Ovary (tissue), 9 donors: Measurements from ENCODE around the gene TMOD4. TPM values are rescaled to one million over a fixed set of nuclear protein-coding genes. Genes with fewer than 3 reads are reported as not detected.
"Not testable (repeated sequence)": the region's sequence is repeated elsewhere in the genome, so short reads cannot be mapped to it uniquely, and the experiment has no call there.

ENCODE experiments used
- DNase-seq, 5 donors: peaks; one replicate each; pipeline ENCODE4 v3.0.0-alpha.2; 2019 to 2020
- H3K27ac ChIP-seq, 2 donors: fragments of 200-600 bp; one replicate each; pipeline versions ENCODE4 v1.5.1 to v1.8.0; 2019 to 2022
- H3K27me3 ChIP-seq: fragments of 200-600 bp; one replicate; pipeline ENCODE4 v1.8.0; 2022
- H3K36me3 ChIP-seq: fragments of 200-600 bp; sonication (generic); one replicate; pipeline ENCODE4 v1.5.1; 2019
- H3K4me1 ChIP-seq: one replicate; pipeline ENCODE4 v1.8.1; 2013; ENCODE audit warnings: mild to moderate bottlenecking, moderate library complexity; ENCODE audit not compliant: insufficient read depth
- H3K4me3 ChIP-seq: fragments of 200-600 bp; sonication (generic); one replicate; pipeline ENCODE4 v1.5.1; 2017
- H3K9me3 ChIP-seq, 2 donors: fragments of 200-600 bp in 1 of 2; sonication (generic) in 1 of 2; one replicate each; pipeline versions ENCODE4 v1.5.1 to v1.8.1; 2013 to 2019; ENCODE audit warnings: mild to moderate bottlenecking in 1 of 2, moderate library complexity in 1 of 2
- CTCF ChIP-seq, 3 donors: fragments of 450-650 bp in 2 of 3; fragments of 200-600 bp in 1 of 3; IDR thresholded peaks; one replicate each; pipeline versions ENCODE4 v1.5.1 to v1.8.0; 2016 to 2022; ENCODE audit warnings: antibody characterized with exemption in 3 of 3, mild to moderate bottlenecking in 1 of 3
- EP300 ChIP-seq: sonication (generic); formaldehyde crosslinking; IDR thresholded peaks from one replicate; pipeline ENCODE4 v1.6.1; 2017; ENCODE audit warnings: antibody characterized with exemption
- POLR2A ChIP-seq: fragments of 450-650 bp; IDR thresholded peaks from one replicate; pipeline ENCODE4 v1.6.1; 2017; ENCODE audit warnings: antibody characterized with exemption, mild to moderate bottlenecking, moderate library complexity
- WGBS, 3 donors: extraction: QIAGEN DNeasy Blood & Tissue Kit in 1 of 3; methylation state at CpG; one replicate each; pipeline versions ENCODE4 v1.1.5 to v1.1.7; 2013 to 2017; 5-methylcytosine and 5-hydroxymethylcytosine counted together
- intact Hi-C, 4 donors: fragments of 100-400 bp; cut with DNase I; formaldehyde crosslinking; loops; one replicate each; pipeline versions ENCODE4 v1.11.0 to v1.15.1; 2022 to 2023
- polyA plus RNA-seq, 2 donors: library from polyadenylated mRNA; stranded (reverse); fragments of 200-250 nt in 1 of 2; fragments of 350-450 nt in 1 of 2; fragmentation: Illumina TruSeq in 1 of 2; extraction: RNeasy Lipid Tissue Mini Kit (QIAGEN cat#74804) in 1 of 2; gene quantifications; one replicate each; pipeline ENCODE4 v1.2.3, GENCODE V29; 2013 to 2014
- total RNA-seq, 7 donors: library from RNA; depleted of rRNA in 2 of 7; stranded (reverse); fragments of >200 nt in 2 of 7; fragmentation: NEBNext Ultra II Directional in 3 of 7; extraction: Animal tissue kit (Norgen Biotek cat#: 25700) in 3 of 7; gene quantifications; one replicate each; pipeline versions ENCODE4 v1.1.0 to v1.2.4, GENCODE V29; 2016 to 2023
- donor health status: DM: no; HTN: no; CAD: no; lungs with moderate emphysema.
- donor health status: DM: no; HTN: no; CAD: no.
- donor health status: Bipolar disorder and iron deficiency.
- donor health status: DM: yes; HTN: yes; CAD: no.
- donor health status: DM: no; HTN: no; CAD: no.
- donor health status: DM: yes; HTN: yes; CAD: no.

TMOD4 gene
- total and polyA plus RNA-seq, 9 donors, result 0.15 to 1.4 (median 0.72) TPM; not detected in 3

GRCh38 chr1:151193856-151194255, 18.1 kb upstream of the TMOD4 start:
- TF ChIP-seq CTCF (IDR thresholded peaks at IDR 0.05) (no peak), POLR2A (no peak), EP300 (no peak)
- WGBS, 3 donors, result 61 to 93% (median 74%) methylated on average over 1 of the region's 1 CpG
- intact Hi-C loops, result loop anchor here in 3 of 4 donors (5.0 to 10.0 kb wide), 3 partner anchors 58 to 131 kb away; partner anchors contain the start of genes PSMD4 (in 2 of the 3) and PI4KB (in 1 of the 3)
- H3K27ac ChIP-seq, result no peak overlapping the region
- H3K27me3 ChIP-seq, result no peaks in the 10 kb centered on the region
- no peaks in the 10 kb centered on the region for H3K36me3 ChIP-seq
- H3K9me3 ChIP-seq, result no peaks in the 10 kb centered on the region
- DNase-seq, result no peak
- no peak overlapping the region for H3K4me3 ChIP-seq
- peaks cover 4% of the 10 kb centered on the region for H3K4me1 ChIP-seq

GRCh38 chr1:151193304-151193703, 17.5 kb upstream of the TMOD4 start:
- intact Hi-C loops, result loop anchor here in 3 of 4 donors (5.0 to 10.0 kb wide), 3 partner anchors 59 to 131 kb away; partner anchors contain the start of genes PSMD4 (in 2 of the 3) and PI4KB (in 1 of the 3)
- H3K27ac ChIP-seq, result no peak overlapping the region
- H3K4me1 ChIP-seq, result peaks cover 6% of the 10 kb centered on the region
- H3K36me3 ChIP-seq, result no peaks in the 10 kb centered on the region
- no peaks in the 10 kb centered on the region for H3K27me3 ChIP-seq
- H3K9me3 ChIP-seq, result no peaks in the 10 kb centered on the region
- no peak for DNase-seq
- TF ChIP-seq EP300 (no peak), POLR2A (no peak), CTCF (IDR thresholded peaks at IDR 0.05) (no peak)
- no peak overlapping the region for H3K4me3 ChIP-seq
- 52 to 72% (median 58%) methylated on average over 6 of the region's 6 CpGs for WGBS, 3 donors

- intact Hi-C loops, result loop anchor here in 3 of 4 donors (5.0 to 10.0 kb wide), 3 partner anchors 60 to 133 kb away; partner anchors contain the start of genes PSMD4 (in 2 of the 3) and PI4KB (in 1 of the 3)
- H3K27me3 ChIP-seq, result no peaks in the 10 kb centered on the region
- H3K4me3 ChIP-seq, result no peak overlapping the region
- peaks cover 6% of the 10 kb centered on the region for H3K4me1 ChIP-seq
- TF ChIP-seq POLR2A (no peak), CTCF (IDR thresholded peaks at IDR 0.05) (no peak), EP300 (no peak)
- 68 to 73% (median 68%) methylated on average over 7 of the region's 7 CpGs for WGBS, 3 donors
- H3K36me3 ChIP-seq, result no peaks in the 10 kb centered on the region
- no peaks in the 10 kb centered on the region for H3K9me3 ChIP-seq
- DNase-seq, result no peak
- no peak overlapping the region for H3K27ac ChIP-seq
Observed at GRCh38 chr1:151192047-151192446, 16.3 kb upstream of the TMOD4 start.

- Histone ChIP-seq H3K27me3 (no peaks in the 10 kb centered on the region), H3K9me3 (no peaks in the 10 kb centered on the region), H3K4me3 (peak within 1 kb of the TSS; percentile 98), H3K4me1 (peaks cover 6% of the 10 kb centered on the region), H3K27ac (peak within 1 kb of the TSS; percentile 42 to 52), H3K36me3 (no peaks in the 10 kb centered on the region)
- DNase-seq, result peak; percentile 74 to 85 (median 82)
- intact Hi-C loops, result loop anchor here in 3 of 4 donors (5.0 to 10.0 kb wide), 3 partner anchors 62 to 135 kb away; partner anchors contain the start of genes PSMD4 (in 2 of the 3) and PI4KB (in 1 of the 3)
- 0 to 1% (median 0%) methylated on average over 42 of the region's 42 CpGs for WGBS, 3 donors
- TF ChIP-seq EP300 (no peak), CTCF (IDR thresholded peaks at IDR 0.05) (peak in 2 of 3 donors; percentile 30 to 63), POLR2A (peak; percentile 43)
Observed at GRCh38 chr1:151189637-151190445, 14.1 kb upstream of the TMOD4 start, which contains the start of gene VPS72. Gene VPS72, minus strand, starts transcription at chr1:151190197. Its CDS starts 76 bp downstream, at chr1:151190121.

- H3K27ac ChIP-seq, result not testable (repeated sequence)
- H3K4me3 ChIP-seq, result peak overlapping the region; percentile 98
Observed at GRCh38 chr1:151188667-151189066, 12.9 kb upstream of the TMOD4 start.

More at GRCh38 chr1:151188667-151189066, 12.9 kb upstream of the TMOD4 start:
- H3K4me1 ChIP-seq, H3K27me3 ChIP-seq, H3K36me3 ChIP-seq, H3K9me3 ChIP-seq, intact Hi-C loops: not testable (repeated sequence)
- DNase-seq, result peak in 1 of 5 donors; percentile 12
- WGBS, 3 donors, result 51 to 65% (median 62%) methylated on average over 8 of the region's 8 CpGs
